Astrocyte (in vitro differentiated cells and primary cell): ENCODE measurements around the gene CABLES2. TPM values are rescaled to one million over a fixed set of nuclear protein-coding genes. Genes with fewer than 3 reads are reported as not detected.

ENCODE experiments used
- DNase-seq: peaks from one replicate; pipeline ENCODE4 v3.0.0-alpha.2; 2010; ENCODE audit warnings: low read depth
- FAIRE-seq: peaks from 2 replicates; lab custom pipeline; 2011; peaks lifted over from hg19 to GRCh38; lab: Jason Lieb, UNC
- H2AFZ ChIP-seq: 2 replicates; pipeline ENCODE4 v1.6.0; 2012; ENCODE audit warnings: low read depth, low read length, inconsistent platforms
- H3K27ac ChIP-seq: 2 replicates; pipeline ENCODE4 v1.5.1; 2011; ENCODE audit warnings: low read depth, low read length, inconsistent platforms
- H3K27me3 ChIP-seq: 2 replicates; pipeline ENCODE4 v1.6.0; 2011; ENCODE audit warnings: low read length, inconsistent platforms; ENCODE audit not compliant: insufficient read depth
- H3K36me3 ChIP-seq: 2 replicates; pipeline ENCODE4 v1.5.1; 2011; ENCODE audit warnings: low read length, inconsistent platforms; ENCODE audit not compliant: insufficient read depth
- H3K4me1 ChIP-seq: 2 replicates; pipeline ENCODE4 v1.5.1; 2011; ENCODE audit warnings: low read length, inconsistent platforms; ENCODE audit not compliant: insufficient read depth
- H3K4me2 ChIP-seq: 2 replicates; pipeline ENCODE4 v1.6.0; 2012; ENCODE audit warnings: low read length, inconsistent platforms
- H3K4me3 ChIP-seq: 2 replicates; pipeline ENCODE4 v1.5.1; 2011; ENCODE audit warnings: low read depth, mild to moderate bottlenecking, low read length, inconsistent platforms; ENCODE audit not compliant: insufficient read depth
- H3K79me2 ChIP-seq: 2 replicates; pipeline ENCODE4 v1.6.0; 2012; ENCODE audit warnings: mild to moderate bottlenecking, low read length, inconsistent platforms; ENCODE audit not compliant: insufficient read depth
- H3K9ac ChIP-seq: 2 replicates; pipeline ENCODE4 v1.6.0; 2012; ENCODE audit warnings: mild to moderate bottlenecking, low read length, inconsistent platforms
- H3K9me3 ChIP-seq: 2 replicates; pipeline ENCODE4 v1.5.1; 2012; ENCODE audit warnings: low read depth, mild to moderate bottlenecking, low read length, inconsistent platforms; ENCODE audit not compliant: insufficient read depth
- H4K20me1 ChIP-seq: 2 replicates; pipeline ENCODE4 v1.6.0; 2012; ENCODE audit warnings: low read length, inconsistent platforms; ENCODE audit not compliant: insufficient read depth
- H3K27ac Mint-ChIP-seq: one replicate; pipeline ENCODE4 v1.8.0; 2021; ENCODE audit warnings: mild to moderate bottlenecking, mixed read lengths; ENCODE audit not compliant: unreplicated experiment
- H3K27me3 Mint-ChIP-seq: one replicate; pipeline ENCODE4 v1.8.0; 2021; ENCODE audit warnings: low read depth, mixed read lengths; ENCODE audit not compliant: unreplicated experiment
- H3K36me3 Mint-ChIP-seq: one replicate; pipeline ENCODE4 v1.8.0; 2021; ENCODE audit warnings: low read depth, mixed read lengths; ENCODE audit not compliant: unreplicated experiment
- H3K4me1 Mint-ChIP-seq: one replicate; pipeline ENCODE4 v1.8.0; 2021; ENCODE audit warnings: low read depth, mixed read lengths; ENCODE audit not compliant: unreplicated experiment
- H3K4me3 Mint-ChIP-seq: one replicate; pipeline ENCODE4 v1.8.0; 2021; ENCODE audit warnings: mild to moderate bottlenecking, moderate library complexity, mixed read lengths; ENCODE audit not compliant: unreplicated experiment
- H3K9me3 Mint-ChIP-seq: one replicate; pipeline ENCODE4 v1.8.0; 2021; ENCODE audit warnings: mild to moderate bottlenecking, mixed read lengths; ENCODE audit not compliant: unreplicated experiment
- CTCF ChIP-seq: IDR thresholded peaks from 2 replicates; pipeline ENCODE4 v1.5.1; 2011; ENCODE audit warnings: low read depth, mild to moderate bottlenecking, inconsistent platforms, low read length, moderate library complexity; ENCODE audit not compliant: insufficient read depth
- EZH2 ChIP-seq: IDR thresholded peaks from 2 replicates; pipeline ENCODE4 v1.6.1; 2012; ENCODE audit warnings: mild to moderate bottlenecking, low read length, inconsistent platforms; ENCODE audit not compliant: insufficient read depth
- total RNA-seq: library from RNA; stranded (reverse); gene quantifications from 2 replicates; pipeline ENCODE4 v1.2.1, GENCODE V29; 2021

The CABLES2 gene
- total RNA-seq, 1 donor from 2014 or later, result 4.4 TPM

DNA sequence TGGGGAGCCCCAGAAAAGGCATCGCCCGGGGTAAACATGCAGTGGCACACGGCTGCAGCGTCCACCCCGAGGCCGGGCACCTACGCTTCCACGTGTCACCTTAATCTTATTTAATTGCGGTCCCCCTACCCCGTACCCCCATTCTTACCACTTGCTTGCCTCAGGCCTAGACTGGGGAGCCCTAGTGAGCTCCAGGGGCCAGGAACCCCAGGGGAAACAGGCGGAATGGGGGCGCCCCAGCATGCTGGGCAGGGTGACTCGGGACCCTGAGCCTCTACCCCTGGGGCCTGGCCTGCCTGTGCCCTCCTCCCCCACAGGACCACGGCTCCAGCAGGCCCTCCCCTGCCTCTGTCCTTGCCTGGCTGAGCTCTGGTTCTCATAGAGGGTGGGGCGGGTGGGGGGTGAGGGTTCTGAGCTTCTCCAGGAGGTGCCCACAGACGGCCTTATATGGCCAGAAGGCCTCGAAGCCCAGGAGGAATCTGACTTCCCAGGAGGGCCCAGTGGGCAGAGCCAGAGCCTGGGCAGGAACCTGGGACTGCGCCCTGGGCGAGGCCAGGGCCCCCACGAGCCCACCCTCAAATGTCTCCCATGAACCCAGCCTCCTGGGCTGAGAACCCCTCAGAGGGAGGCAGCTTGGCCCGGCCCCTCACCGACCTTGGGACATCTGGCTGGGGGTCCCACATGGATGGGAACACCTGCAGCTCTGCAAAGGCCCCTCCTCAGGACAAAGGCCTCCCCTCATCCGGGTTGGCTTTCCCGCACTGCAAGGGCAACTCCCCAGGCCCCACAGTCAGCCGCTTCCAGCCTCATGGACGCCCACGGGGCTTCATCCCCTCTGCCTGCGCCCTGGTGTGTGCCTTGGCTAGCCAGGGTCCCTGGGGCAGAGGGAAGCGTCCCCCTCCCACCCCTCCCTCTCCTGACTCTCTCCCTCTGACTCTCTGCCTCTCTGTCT lies 34.8 kb downstream of the CABLES2 start:
- Mint-ChIP-seq H3K27ac (peak overlapping the region; percentile 21), H3K4me1 (peaks cover 32% of the 10 kb centered on the region), H3K36me3 (no peaks in the 10 kb centered on the region), H3K4me3 (no peak overlapping the region), H3K9me3 (no peaks in the 10 kb centered on the region), H3K27me3 (no peaks in the 10 kb centered on the region)
- no peak for FAIRE-seq
- H3K9me3 ChIP-seq, result no peaks in the 10 kb centered on the region
- peaks cover 32% of the 10 kb centered on the region for H4K20me1 ChIP-seq
- H3K4me3 ChIP-seq, result no peak overlapping the region
- no peaks in the 10 kb centered on the region for H3K36me3 ChIP-seq
- H3K4me2 ChIP-seq, result no peak overlapping the region
- H3K4me1 ChIP-seq, result peaks cover 48% of the 10 kb centered on the region
- H3K27me3 ChIP-seq, result peaks cover 3% of the 10 kb centered on the region
- no peaks in the 10 kb centered on the region for H3K79me2 ChIP-seq
- TF ChIP-seq EZH2 (no peak), CTCF (no peak)
- no peak overlapping the region for H3K9ac ChIP-seq
- DNase-seq, result no peak
- H3K27ac ChIP-seq, result no peak overlapping the region
- H2AFZ ChIP-seq, result no peak overlapping the region

DNA sequence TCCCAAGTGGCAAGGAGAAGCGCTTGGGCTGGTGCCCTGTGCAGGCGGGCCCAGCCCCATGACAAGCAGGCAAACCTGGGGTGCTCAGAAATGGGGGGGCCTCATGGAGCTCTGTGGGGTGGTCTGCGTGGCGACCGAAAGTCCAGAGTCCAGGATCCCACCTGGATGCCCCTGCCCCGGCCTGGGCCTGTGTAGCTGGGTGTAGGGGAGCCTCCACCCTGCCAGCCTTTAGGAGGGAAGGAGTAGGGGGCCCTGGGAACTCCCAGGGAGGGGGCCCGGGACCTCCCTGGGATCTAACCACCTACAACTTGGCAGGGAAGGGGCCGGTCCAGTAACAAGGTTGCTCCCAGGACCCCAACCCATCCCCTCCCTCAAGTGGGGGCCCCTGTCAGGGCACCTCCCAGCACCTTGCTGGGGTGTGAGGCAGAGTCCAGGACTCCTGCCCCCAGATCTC lies 35.5 kb downstream of the CABLES2 start:
- peaks cover 3% of the 10 kb centered on the region for H3K27me3 ChIP-seq
- TF ChIP-seq CTCF, result no peak
- no peak for TF ChIP-seq EZH2
- peaks cover 25% of the 10 kb centered on the region for H4K20me1 ChIP-seq
- H3K36me3 ChIP-seq, result no peaks in the 10 kb centered on the region
- Mint-ChIP-seq H3K4me1 (peaks cover 25% of the 10 kb centered on the region), H3K9me3 (no peaks in the 10 kb centered on the region), H3K27me3 (no peaks in the 10 kb centered on the region), H3K4me3 (no peak overlapping the region), H3K36me3 (no peaks in the 10 kb centered on the region), H3K27ac (no peak overlapping the region)
- H3K79me2 ChIP-seq, result no peaks in the 10 kb centered on the region
- no peak overlapping the region for H3K4me2 ChIP-seq
- no peaks in the 10 kb centered on the region for H3K9me3 ChIP-seq
- H3K4me1 ChIP-seq, result peaks cover 45% of the 10 kb centered on the region
- H3K9ac ChIP-seq, result no peak overlapping the region
- DNase-seq (no peak), FAIRE-seq (no peak)
- H3K4me3 ChIP-seq, result no peak overlapping the region
- no peak overlapping the region for H2AFZ ChIP-seq
- H3K27ac ChIP-seq, result no peak overlapping the region
